GM19395 (cell line): Measurements from ENCODE around the gene MCTP2.
"Not testable (repeated sequence)": the region's sequence is repeated elsewhere in the genome, so short reads cannot be mapped to it uniquely, and the experiment has no call there.

ENCODE experiments used
- ATAC-seq: cut with Tn5 transposase; IDR thresholded peaks from one replicate; pipeline ENCODE4 v1.9.1; 2021; ENCODE audit warnings: mild to moderate bottlenecking, moderate library complexity; ENCODE audit not compliant: unreplicated experiment

The MCTP2 gene

GRCh38 chr15:94443186-94443585 lies 211.8 kb downstream of the MCTP2 start:
- no peak for ATAC-seq

GRCh38 chr15:94445566-94446160 lies 214.3 kb downstream of the MCTP2 start:
- ATAC-seq = no peak

GRCh38 chr15:94446441-94446840 lies 215.1 kb downstream of the MCTP2 start:
- ATAC-seq = no peak

GRCh38 chr15:94451466-94451865 lies 220.1 kb downstream of the MCTP2 start:
- ATAC-seq = no peak

- ATAC-seq = no peak
Observed at GRCh38 chr15:94453227-94453988, 222.0 kb downstream of the MCTP2 start.

GRCh38 chr15:94455297-94455696 lies 223.9 kb downstream of the MCTP2 start:
- no peak for ATAC-seq

GRCh38 chr15:94456226-94456625 lies 224.9 kb downstream of the MCTP2 start:
- no peak for ATAC-seq

- ATAC-seq = no peak
Observed at GRCh38 chr15:94457661-94458060, 226.3 kb downstream of the MCTP2 start.

- ATAC-seq = no peak
Observed at GRCh38 chr15:94460624-94461023, 229.3 kb downstream of the MCTP2 start.

- ATAC-seq = no peak
Observed at GRCh38 chr15:94467034-94467433, 235.7 kb downstream of the MCTP2 start.

- ATAC-seq = no peak
Observed at GRCh38 chr15:94470492-94470891, 239.1 kb downstream of the MCTP2 start.

- ATAC-seq = no peak
Observed at GRCh38 chr15:94476686-94477085, 245.3 kb downstream of the MCTP2 start.

GRCh38 chr15:94477913-94478553 lies 246.7 kb downstream of the MCTP2 start:
- no peak for ATAC-seq

GRCh38 chr15:94478763-94479162 lies 247.4 kb downstream of the MCTP2 start:
- ATAC-seq = peak; percentile 79

GRCh38 chr15:94480289-94480834 lies 249.0 kb downstream of the MCTP2 start:
- no peak for ATAC-seq

- no peak for ATAC-seq
Observed at GRCh38 chr15:94485148-94485719, 253.9 kb downstream of the MCTP2 start.

- ATAC-seq = no peak
Observed at GRCh38 chr15:94487635-94488034, 256.3 kb downstream of the MCTP2 start.

- no peak for ATAC-seq
Observed at GRCh38 chr15:94493176-94493575, 261.8 kb downstream of the MCTP2 start.

- ATAC-seq = not testable (repeated sequence)
Observed at GRCh38 chr15:94493586-94493985, 262.2 kb downstream of the MCTP2 start.

- no peak for ATAC-seq
Observed at GRCh38 chr15:94494732-94495131, 263.4 kb downstream of the MCTP2 start.

GRCh38 chr15:94503293-94503692 lies 271.9 kb downstream of the MCTP2 start:
- no peak for ATAC-seq
